COLO829 (cell line): ENCODE data around the gene CABYR.
A peak's percentile ranks its signal among the peaks of the same experiment; 100 is the strongest.

Source experiments
- DNase-seq: peaks from one replicate; pipeline ENCODE4 v3.0.0; 2012; ENCODE audit warnings: low spot score

CABYR gene

GRCh38 chr18:24138789-24139616 is at the start of gene CABYR:
CABYR (plus strand) TSS chr18:24139062; CDS start chr18:24143115, 4,053 bp downstream.
- DNase-seq, result no peak

DNA sequence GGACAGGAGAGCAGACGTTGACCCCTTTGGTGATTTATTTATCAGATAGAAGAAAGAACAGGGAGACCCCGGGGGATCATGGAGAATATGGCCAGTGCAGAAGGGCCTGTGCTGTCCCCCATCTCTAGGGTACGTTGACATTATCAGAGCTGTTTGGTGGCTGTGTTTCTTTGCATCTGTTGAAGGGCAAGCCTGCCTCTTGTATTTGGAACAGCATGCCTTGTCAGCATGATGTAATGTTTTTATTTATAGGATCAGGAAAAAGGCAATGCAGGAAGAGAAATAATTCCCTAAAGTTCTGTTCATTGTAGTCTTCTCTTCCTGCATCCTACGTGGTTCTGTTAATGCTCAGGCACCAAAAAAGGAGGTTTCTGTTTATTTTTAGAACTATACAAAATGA is 49.8 kb upstream of the CABYR start:
- no peak for DNase-seq

DNA sequence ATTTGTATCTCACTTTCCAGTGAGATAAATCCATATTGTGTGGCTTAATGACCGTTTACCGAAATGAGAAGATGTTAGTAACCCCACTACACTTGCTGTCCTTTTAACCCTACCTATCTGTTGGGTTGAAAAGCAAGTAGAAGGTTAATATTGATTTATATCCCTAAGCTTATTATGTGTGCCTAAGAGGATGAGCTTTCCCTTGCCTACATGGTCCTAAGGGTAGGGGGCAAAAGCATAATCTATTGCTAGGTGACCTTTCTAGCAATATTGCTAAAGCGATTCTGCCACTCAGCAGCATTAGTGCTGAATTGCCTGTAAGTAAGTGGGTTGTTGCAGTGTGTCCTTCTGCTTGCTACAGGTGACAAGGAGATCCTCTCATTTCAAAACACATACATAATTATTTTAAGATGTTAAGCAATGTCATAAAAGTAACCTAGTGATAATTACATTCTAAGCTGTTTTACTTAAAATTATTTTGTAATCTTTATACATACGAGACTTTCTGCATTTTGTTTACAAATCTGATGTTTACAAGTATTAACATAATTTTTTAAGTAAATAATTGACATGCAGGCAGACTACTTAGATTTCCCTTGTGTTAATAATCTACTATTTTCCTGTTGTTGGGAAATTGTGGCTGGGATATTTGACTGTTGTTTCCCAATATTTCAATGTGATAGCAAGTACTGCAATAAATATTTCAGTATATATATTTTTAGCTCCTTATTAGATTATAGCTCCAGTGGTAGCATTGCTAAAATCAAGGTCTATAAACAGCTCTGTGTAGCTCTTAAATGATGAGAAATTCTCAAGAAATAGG is 49.1 kb upstream of the CABYR start:
- DNase-seq, result no peak

GRCh38 chr18:24090876-24091275 is 48.0 kb upstream of the CABYR start:
- no peak for DNase-seq

DNA sequence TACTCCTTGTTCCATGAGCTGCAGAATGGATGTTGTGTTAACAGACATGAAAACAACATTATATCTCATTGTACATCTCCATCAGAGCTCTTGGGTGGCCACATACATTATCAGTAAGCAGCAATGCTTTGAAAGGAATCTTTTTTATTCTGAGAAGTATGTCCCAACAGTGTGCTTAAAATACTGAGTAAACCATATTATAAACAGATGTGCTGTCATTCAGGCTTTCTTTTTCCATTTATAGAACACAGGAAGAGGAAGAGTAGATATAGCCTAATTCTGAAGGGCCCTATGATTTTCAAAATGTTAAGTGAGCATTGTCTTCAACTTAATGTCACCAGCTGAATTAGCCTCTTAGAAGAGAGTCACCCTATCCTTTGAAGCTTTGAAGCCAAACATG is 44.3 kb upstream of the CABYR start:
- DNase-seq, result no peak

- no peak for DNase-seq
Measured at GRCh38 chr18:24095976-24096375, 42.9 kb upstream of the CABYR start.

DNA sequence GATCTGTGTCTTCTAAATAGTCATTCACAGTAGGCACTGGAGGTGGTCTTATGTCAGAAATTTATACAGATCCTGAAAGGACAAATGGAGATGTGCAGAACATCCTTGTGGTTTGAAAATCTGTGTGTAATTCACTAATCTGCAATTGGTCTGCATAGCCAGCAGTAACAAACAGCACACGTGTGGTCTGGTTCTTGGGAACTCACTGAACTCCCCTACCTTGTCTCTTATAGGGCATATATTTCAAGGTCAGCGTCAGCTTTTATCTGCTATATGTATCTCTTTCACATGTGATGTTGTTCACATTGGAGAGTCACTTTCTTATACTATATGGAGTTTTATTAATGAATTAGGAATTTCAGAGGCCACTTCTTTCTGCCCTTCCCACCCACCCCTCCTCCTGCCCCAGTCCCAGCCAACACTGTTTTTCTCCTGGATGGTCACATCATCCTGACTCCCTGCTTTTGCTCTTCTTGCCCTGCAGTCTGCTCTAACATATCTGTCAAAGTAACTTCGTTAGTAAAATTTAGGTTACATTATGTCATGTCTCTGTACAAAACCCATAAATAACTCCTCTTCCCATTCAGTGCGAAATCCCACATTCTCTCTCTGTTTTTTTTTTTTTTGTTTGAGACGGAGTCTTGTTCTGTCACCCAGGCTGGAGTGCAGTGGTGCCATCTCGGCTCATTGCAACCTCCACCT is 35.4 kb upstream of the CABYR start:
- DNase-seq, result no peak

GRCh38 chr18:24104486-24104885 is 34.4 kb upstream of the CABYR start:
- no peak for DNase-seq

DNA sequence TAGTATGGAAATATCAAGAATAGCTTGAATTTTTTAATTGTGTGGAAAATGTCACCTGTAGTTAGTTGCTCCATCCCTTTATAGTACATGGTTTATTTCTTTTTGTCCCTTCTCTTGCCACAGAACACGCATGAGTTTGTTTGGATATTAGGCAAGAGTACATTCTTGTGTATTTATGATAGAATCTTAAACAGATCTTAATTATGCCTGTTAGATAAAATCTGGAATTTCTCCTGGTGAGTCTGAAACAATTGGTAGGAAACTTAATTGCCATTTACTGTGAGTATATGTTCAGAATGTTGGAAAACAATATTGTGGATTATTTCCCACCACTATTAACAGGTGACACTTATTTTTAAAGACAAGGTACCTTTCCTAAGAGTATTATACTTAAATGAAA is 30.2 kb upstream of the CABYR start:
- DNase-seq, result no peak

- no peak for DNase-seq
Measured at GRCh38 chr18:24111936-24112335, 26.9 kb upstream of the CABYR start.

- DNase-seq, result no peak
Measured at GRCh38 chr18:24112464-24112863, 26.4 kb upstream of the CABYR start.

DNA sequence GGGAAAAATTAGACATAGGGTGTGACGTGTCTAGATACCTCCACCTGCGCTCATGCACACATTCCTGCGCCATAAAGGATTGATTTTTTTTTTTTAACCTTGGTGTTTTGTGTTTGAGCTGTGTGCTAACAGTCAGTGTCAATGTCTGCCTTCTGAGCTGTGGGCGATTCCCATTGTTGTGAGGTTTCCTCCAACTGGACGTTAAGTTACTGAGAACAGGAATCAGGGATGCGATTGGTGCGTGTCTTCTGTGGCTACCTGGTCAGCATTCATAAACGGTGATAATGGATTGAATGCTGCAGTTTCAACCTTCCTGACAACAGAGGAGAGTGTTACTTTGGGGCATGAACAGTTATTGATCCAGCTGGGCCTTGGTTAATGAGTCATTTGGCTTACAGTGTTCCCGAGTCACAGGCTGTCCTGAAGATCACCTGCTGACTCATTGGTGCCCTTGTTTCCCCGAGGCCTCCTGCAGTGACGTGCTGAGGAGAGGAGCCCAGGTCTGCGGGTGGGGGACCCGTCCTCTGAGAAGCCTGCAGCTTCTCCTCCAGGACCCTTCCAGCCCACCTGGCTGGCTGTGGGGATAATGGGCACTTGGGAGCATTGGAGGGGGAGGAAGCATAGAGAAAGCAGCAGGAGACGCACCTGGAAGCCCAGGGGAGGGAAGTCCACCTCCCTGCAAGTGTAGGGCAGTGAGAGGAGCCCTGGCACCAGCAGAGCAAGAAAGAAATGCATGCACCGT is 25.8 kb upstream of the CABYR start:
- DNase-seq, result no peak

DNA sequence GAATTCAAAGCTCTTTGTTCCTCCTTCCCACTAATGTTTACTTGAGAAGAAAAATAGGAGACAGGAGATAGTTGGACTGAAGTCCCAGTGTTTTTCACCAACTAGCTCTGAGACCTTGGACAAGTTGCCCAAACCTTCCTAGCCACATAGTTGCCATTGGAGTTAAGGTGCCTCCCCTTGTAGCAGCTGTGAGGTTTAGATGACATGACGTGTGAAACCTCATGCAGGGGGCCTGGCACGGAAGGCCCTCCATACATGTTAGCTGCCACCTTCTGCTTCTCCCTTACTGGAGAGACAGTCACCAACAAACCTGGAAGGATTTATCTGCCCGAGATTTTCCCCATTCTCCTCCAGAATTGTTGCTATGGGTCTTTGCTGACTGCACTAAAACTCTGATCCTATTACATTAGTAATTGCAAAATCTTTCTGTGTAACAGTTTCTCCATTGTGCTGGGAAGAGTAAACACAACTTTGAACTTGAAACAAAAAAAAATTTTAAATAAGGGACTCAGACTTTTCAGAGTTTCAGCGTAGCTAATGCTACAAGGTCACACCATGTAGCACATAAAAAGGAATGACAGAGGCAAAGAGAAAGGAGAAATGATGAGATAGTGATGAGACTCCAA is 23.8 kb upstream of the CABYR start:
- no peak for DNase-seq

DNA sequence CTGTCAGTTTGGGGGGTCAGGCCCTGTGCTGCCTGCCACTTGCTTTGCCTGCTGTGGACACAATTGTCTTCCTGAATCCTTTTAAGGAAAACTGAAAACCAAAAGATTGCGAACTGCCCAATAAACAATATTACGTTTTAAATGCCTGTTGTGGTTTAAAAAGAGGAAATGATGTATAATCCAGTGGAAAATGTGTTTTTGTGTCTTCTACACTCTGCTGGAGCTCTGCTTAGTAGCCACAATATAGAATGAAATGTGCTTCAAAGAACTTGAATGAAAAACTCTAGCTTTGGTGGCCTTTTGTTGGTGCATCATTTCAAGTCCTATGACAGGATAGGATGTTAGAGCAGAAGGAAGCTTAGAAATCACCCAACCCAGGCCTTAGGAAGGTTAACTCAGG is 23.2 kb upstream of the CABYR start:
- no peak for DNase-seq

DNA sequence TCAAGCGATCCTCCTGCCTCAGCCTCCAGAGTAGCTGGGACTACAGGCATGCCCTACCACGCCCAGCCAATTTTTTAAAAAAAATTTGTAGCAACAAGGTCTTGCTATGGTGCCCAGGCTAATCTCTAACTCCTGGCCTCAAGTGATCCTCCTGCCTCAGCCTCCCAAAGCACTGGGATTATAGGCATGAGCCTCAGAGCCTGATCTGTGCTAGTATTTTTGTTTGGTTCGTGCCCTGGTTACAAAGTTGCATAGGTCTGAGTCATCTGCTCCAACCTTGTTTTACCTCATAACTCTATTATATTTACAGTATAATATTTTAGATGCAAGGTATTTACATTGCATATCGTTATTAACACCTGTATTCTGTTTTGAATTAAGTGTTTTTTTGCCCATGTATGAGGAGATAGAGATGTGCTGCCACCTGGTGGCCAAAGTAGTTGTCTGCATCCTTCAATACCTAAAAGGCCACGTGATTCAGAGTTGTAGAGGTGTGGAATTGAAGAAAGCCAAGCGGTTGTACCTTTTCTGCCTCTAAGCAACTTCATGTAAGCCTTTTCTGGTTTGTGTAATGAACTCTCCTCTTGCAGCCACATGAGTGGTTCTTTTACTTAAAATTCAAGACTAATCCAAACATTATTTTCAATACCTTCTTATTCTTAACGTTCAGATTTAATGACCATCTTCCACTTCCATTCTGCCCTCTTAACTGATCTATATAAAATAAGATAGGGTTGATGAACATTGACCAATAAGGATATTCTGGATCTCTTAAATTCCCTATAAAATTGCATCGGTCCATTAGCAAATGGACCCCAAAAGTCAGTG is 19.9 kb upstream of the CABYR start:
- peak; percentile 58 for DNase-seq

- no peak for DNase-seq
Measured at GRCh38 chr18:24120676-24121075, 18.2 kb upstream of the CABYR start.

- no peak for DNase-seq
Measured at GRCh38 chr18:24121625-24122024, 17.2 kb upstream of the CABYR start.

GRCh38 chr18:24126155-24126961 is 12.5 kb upstream of the CABYR start:
- DNase-seq, result no peak

GRCh38 chr18:24127735-24128134 is 11.1 kb upstream of the CABYR start:
- DNase-seq, result no peak

GRCh38 chr18:24128700-24129099 is 10.2 kb upstream of the CABYR start:
- DNase-seq, result no peak
